OCI-LY1 (cell line): Measurements from ENCODE around the gene ZNF175.

Experiments used
- EZH2 ChIP-seq: fragments of 200-600 bp; sonication (generic), shearing (Covaris generic); IDR thresholded peaks from 2 replicates; pipeline ENCODE4 v1.8.0; 2017; ENCODE audit warnings: borderline replicate concordance, mixed run types, mild to moderate bottlenecking, antibody characterized with exemption, low read length, moderate library complexity, mixed read lengths
- TF ChIP-seq, protein P1 (sequence below): fragments of 200-600 bp; sonication (generic), shearing (Covaris generic); IDR thresholded peaks from 2 replicates; pipeline ENCODE4 v1.5.1; 2017; ENCODE audit warnings: mild to moderate bottlenecking, antibody characterized with exemption, low read length, moderate library complexity, mixed read lengths

DNA sequence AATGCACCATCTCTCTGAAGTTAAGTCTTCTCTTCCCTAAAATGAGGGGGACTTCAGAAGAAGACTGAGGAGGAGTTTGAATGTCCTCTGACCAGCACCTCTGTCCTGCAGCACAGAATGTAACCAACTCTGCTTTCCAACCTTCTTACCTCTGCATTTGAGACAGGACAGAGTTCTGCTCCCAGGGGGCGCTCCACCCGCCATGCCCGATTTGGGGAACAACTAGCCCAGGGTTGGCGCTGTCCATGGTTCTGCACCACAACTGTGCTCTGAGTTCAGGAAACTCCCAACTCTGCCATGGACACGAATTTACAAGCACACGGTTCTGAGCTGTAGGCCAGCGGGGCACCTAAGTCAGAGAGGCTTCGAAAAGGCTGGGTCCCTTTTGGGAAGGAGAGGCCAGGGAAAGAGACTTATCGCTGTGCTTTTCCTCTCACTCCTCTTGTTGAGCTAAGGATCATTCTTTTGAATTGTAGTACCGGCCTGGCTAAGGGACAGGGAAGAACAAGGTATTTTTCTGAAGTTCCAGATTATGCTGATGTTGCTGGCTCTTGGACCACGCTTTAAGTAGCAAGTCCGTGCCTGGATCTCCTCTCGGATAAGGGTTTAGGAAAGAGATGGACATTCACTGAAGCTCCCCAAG is 37.0 kb downstream of the ZNF175 start:
- TF ChIP-seq, protein P1, sequence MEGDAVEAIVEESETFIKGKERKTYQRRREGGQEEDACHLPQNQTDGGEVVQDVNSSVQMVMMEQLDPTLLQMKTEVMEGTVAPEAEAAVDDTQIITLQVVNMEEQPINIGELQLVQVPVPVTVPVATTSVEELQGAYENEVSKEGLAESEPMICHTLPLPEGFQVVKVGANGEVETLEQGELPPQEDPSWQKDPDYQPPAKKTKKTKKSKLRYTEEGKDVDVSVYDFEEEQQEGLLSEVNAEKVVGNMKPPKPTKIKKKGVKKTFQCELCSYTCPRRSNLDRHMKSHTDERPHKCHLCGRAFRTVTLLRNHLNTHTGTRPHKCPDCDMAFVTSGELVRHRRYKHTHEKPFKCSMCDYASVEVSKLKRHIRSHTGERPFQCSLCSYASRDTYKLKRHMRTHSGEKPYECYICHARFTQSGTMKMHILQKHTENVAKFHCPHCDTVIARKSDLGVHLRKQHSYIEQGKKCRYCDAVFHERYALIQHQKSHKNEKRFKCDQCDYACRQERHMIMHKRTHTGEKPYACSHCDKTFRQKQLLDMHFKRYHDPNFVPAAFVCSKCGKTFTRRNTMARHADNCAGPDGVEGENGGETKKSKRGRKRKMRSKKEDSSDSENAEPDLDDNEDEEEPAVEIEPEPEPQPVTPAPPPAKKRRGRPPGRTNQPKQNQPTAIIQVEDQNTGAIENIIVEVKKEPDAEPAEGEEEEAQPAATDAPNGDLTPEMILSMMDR: peak; percentile 91
- no peak for TF ChIP-seq EZH2
